ENCODE data around the gene LHFPL3.
"Not testable (repeated sequence)": the region's sequence is repeated elsewhere in the genome, so short reads cannot be mapped to it uniquely, and the experiment has no call there.

The LHFPL3 gene

GRCh38 chr7:104894726-104895521 is 566.5 kb downstream of the LHFPL3 start:
- no peak for DNase-seq (ENCODE audit: low read depth in 2 of 2)

GRCh38 chr7:104895522-104896236 is 567.3 kb downstream of the LHFPL3 start:
- no peak for DNase-seq (ENCODE audit: low read depth in 2 of 2)

GRCh38 chr7:104898434-104898833 is 570.0 kb downstream of the LHFPL3 start:
- DNase-seq (ENCODE audit: low read depth in 2 of 2): no peak

GRCh38 chr7:104900525-104901239 is 572.3 kb downstream of the LHFPL3 start:
- DNase-seq (ENCODE audit: low read depth in 2 of 2): no peak

- no peak for DNase-seq (ENCODE audit: low read depth in 2 of 2)
These were observed 572.8 kb downstream of the LHFPL3 start for GRCh38 chr7:104901240-104901619.

GRCh38 chr7:104902183-104902582 is 573.8 kb downstream of the LHFPL3 start:
- DNase-seq (ENCODE audit: low read depth in 2 of 2): no peak

- DNase-seq (ENCODE audit: low read depth in 2 of 2): no peak
These were observed 574.6 kb downstream of the LHFPL3 start for GRCh38 chr7:104903044-104903443.

GRCh38 chr7:104903846-104904245 is 575.4 kb downstream of the LHFPL3 start:
- DNase-seq (ENCODE audit: low read depth in 2 of 2): no peak

GRCh38 chr7:104906032-104906431 is 577.6 kb downstream of the LHFPL3 start:
- DNase-seq (ENCODE audit: low read depth in 2 of 2): no peak

- no peak for DNase-seq (ENCODE audit: low read depth in 2 of 2)
These were observed 578.2 kb downstream of the LHFPL3 start for GRCh38 chr7:104906556-104906955.

- DNase-seq (ENCODE audit: low read depth in 2 of 2): no peak
These were observed 580.2 kb downstream of the LHFPL3 start for GRCh38 chr7:104908636-104909035.

- DNase-seq (ENCODE audit: low read depth in 2 of 2): no peak
These were observed 580.7 kb downstream of the LHFPL3 start for GRCh38 chr7:104909096-104909495.

- DNase-seq (ENCODE audit: low read depth in 2 of 2): no peak
These were observed 586.0 kb downstream of the LHFPL3 start for GRCh38 chr7:104914421-104914820.

GRCh38 chr7:104921596-104921995 is 593.2 kb downstream of the LHFPL3 start:
- DNase-seq (ENCODE audit: low read depth in 2 of 2): no peak

GRCh38 chr7:104922182-104923009 is 594.0 kb downstream of the LHFPL3 start:
- DNase-seq (ENCODE audit: low read depth in 2 of 2): no peak

- peak; percentile 49 to 64 for DNase-seq (ENCODE audit: low read depth in 2 of 2)
These were observed 594.6 kb downstream of the LHFPL3 start for GRCh38 chr7:104923010-104923421.

GRCh38 chr7:104926189-104926588 is 597.8 kb downstream of the LHFPL3 start:
- not testable (repeated sequence) for DNase-seq (ENCODE audit: low read depth in 2 of 2)

- DNase-seq (ENCODE audit: low read depth in 2 of 2): no peak
These were observed 598.2 kb downstream of the LHFPL3 start for GRCh38 chr7:104926601-104927041.

- no peak for DNase-seq (ENCODE audit: low read depth in 2 of 2)
These were observed 598.7 kb downstream of the LHFPL3 start for GRCh38 chr7:104927055-104927454.

GRCh38 chr7:104928721-104929400 is 600.5 kb downstream of the LHFPL3 start:
- no peak for DNase-seq (ENCODE audit: low read depth in 2 of 2)

- no peak for DNase-seq (ENCODE audit: low read depth in 2 of 2)
These were observed 601.5 kb downstream of the LHFPL3 start for GRCh38 chr7:104929921-104930320.
